GM15510 (cell line): ENCODE measurements around the gene NIN.

Experiments
- POLR2A ChIP-seq: IDR thresholded peaks from 3 replicates; pipeline ENCODE4 v1.6.1; 2011; ENCODE audit warnings: borderline replicate concordance; ENCODE audit not compliant: insufficient read length; ENCODE audit errors: extremely low read depth

The NIN gene

GRCh38 chr14:50705026-50705593 is 125.9 kb downstream of the NIN start:
- TF ChIP-seq POLR2A = no peak

GRCh38 chr14:50704454-50705010 is 126.4 kb downstream of the NIN start:
- no peak for TF ChIP-seq POLR2A

- no peak for TF ChIP-seq POLR2A
Measured at GRCh38 chr14:50697659-50698290, 133.2 kb downstream of the NIN start.

GRCh38 chr14:50688875-50689274 is 142.1 kb downstream of the NIN start:
- TF ChIP-seq POLR2A = no peak

- TF ChIP-seq POLR2A = no peak
Measured at GRCh38 chr14:50679674-50680073, 151.3 kb downstream of the NIN start.

- TF ChIP-seq POLR2A = no peak
Measured at GRCh38 chr14:50678163-50678562, 152.8 kb downstream of the NIN start.

GRCh38 chr14:50677527-50678063 is 153.4 kb downstream of the NIN start:
- TF ChIP-seq POLR2A = no peak

GRCh38 chr14:50676814-50677516 is 154.0 kb downstream of the NIN start:
- TF ChIP-seq POLR2A = no peak

- TF ChIP-seq POLR2A = no peak
Measured at GRCh38 chr14:50675597-50675996, 155.4 kb downstream of the NIN start.

GRCh38 chr14:50670866-50671256 is 160.1 kb downstream of the NIN start:
- TF ChIP-seq POLR2A = no peak

GRCh38 chr14:50670196-50670865 is 160.6 kb downstream of the NIN start:
- TF ChIP-seq POLR2A = no peak
